IMR-90 (cell line): ENCODE measurements around the gene ARMH2. TPM values are rescaled to one million over a fixed set of nuclear protein-coding genes. Genes with fewer than 3 reads are reported as not detected.

Experiments used
- ATAC-seq: fragments of 200-7000 bp; cut with Tn5 transposase; 2 replicates; pipeline ENCODE4 v1.9.1; 2020; ENCODE audit warnings: low read depth, mild to moderate bottlenecking, moderate library complexity
- BruUV-seq: library from RNA; stranded (reverse); fragments of 400-500 nt; replicated peaks from 2 replicates; lab custom pipeline; 2021; lab: Mats Ljungman, UMichigan
- CTCF ChIA-PET: fragments of 300-600 bp; formaldehyde crosslinking; extraction: SDS; loops from one replicate; lab custom pipeline; 2021; ENCODE audit warnings: antibody characterized with exemption; lab: Yijun Ruan, JAX
- POLR2A ChIA-PET: fragments of 300-600 bp; sonication (Branson Sonifier 250); formaldehyde crosslinking; loops from one replicate; lab custom pipeline; 2022; ENCODE audit warnings: antibody characterized with exemption; ENCODE audit not compliant: unreplicated experiment; lab: Charles Lee
- DNase-seq: peaks from one replicate; pipeline ENCODE4 v3.0.0; 2013
- H2AFZ ChIP-seq: replicated peaks from 2 replicates; pipeline ENCODE3; 2013; ENCODE audit warnings: low read length, mild to moderate bottlenecking; ENCODE audit not compliant: poor library complexity
- H2AK5ac ChIP-seq: 2 replicates; pipeline ENCODE4 v1.6.1; 2013; ENCODE audit warnings: low read depth, low read length, inconsistent platforms
- H2AK9ac ChIP-seq: replicated peaks from 2 replicates; pipeline ENCODE3; 2013; ENCODE audit warnings: mild to moderate bottlenecking, low read depth, low read length, moderate library complexity; ENCODE audit not compliant: poor library complexity
- H2BK120ac ChIP-seq: 2 replicates; pipeline ENCODE4 v1.6.1; 2013; ENCODE audit warnings: low read depth, low read length, inconsistent platforms
- H2BK15ac ChIP-seq: 3 replicates; pipeline ENCODE4 v1.6.1; 2013; ENCODE audit warnings: low read depth, low read length, inconsistent platforms
- H2BK20ac ChIP-seq: 2 replicates; pipeline ENCODE4 v1.6.1; 2013; ENCODE audit warnings: low read depth, mild to moderate bottlenecking, inconsistent platforms, low read length, moderate library complexity
- H2BK5ac ChIP-seq: 2 replicates; pipeline ENCODE4 v1.6.1; 2013; ENCODE audit warnings: mild to moderate bottlenecking, low read depth, low read length, inconsistent platforms; ENCODE audit not compliant: poor library complexity, severe bottlenecking
- H3K14ac ChIP-seq: replicated peaks from 2 replicates; pipeline ENCODE4 v1.6.1; 2013; ENCODE audit warnings: low read depth, low read length, inconsistent platforms
- H3K18ac ChIP-seq: 2 replicates; pipeline ENCODE4 v1.6.1; 2013; ENCODE audit warnings: low read depth, low read length, control low read depth
- H3K23ac ChIP-seq: 2 replicates; pipeline ENCODE4 v1.6.1; 2013; ENCODE audit warnings: low read depth, low read length, inconsistent platforms
- H3K27ac ChIP-seq: 2 replicates; pipeline ENCODE4 v1.5.1; 2013; ENCODE audit warnings: mild to moderate bottlenecking, control low read depth, low read length; ENCODE audit not compliant: insufficient read depth
- H3K27me3 ChIP-seq: 2 replicates; pipeline ENCODE4 v1.6.1; 2013; ENCODE audit warnings: low read length; ENCODE audit not compliant: control insufficient read depth, insufficient read depth
- H3K36me3 ChIP-seq: 2 replicates; pipeline ENCODE4 v1.6.1; 2013; ENCODE audit warnings: low read length, mixed read lengths; ENCODE audit not compliant: control insufficient read depth, insufficient read depth
- H3K4ac ChIP-seq: 2 replicates; pipeline ENCODE4 v1.6.1; 2013; ENCODE audit warnings: low read depth, low read length, inconsistent platforms
- H3K4me1 ChIP-seq: 2 replicates; pipeline ENCODE4 v1.6.1; 2013; ENCODE audit warnings: low read length, mixed read lengths; ENCODE audit not compliant: control insufficient read depth, insufficient read depth
- H3K4me2 ChIP-seq: 2 replicates; pipeline ENCODE4 v1.6.1; 2013; ENCODE audit warnings: low read depth, mild to moderate bottlenecking, control low read depth, low read length, moderate library complexity
- H3K4me3 ChIP-seq: 2 replicates; pipeline ENCODE4 v1.5.1; 2013; ENCODE audit warnings: low read depth, mild to moderate bottlenecking, control low read depth, low read length, moderate library complexity; ENCODE audit not compliant: insufficient read depth
- H3K56ac ChIP-seq: 2 replicates; pipeline ENCODE4 v1.6.1; 2013; ENCODE audit warnings: low read length, inconsistent platforms; ENCODE audit not compliant: insufficient read depth; ENCODE audit errors: extremely low read depth
- H3K79me1 ChIP-seq, 2 experiments: 2 replicates each; pipeline ENCODE4 v1.6.1; 2013; ENCODE audit warnings: low read length in 2 of 2, inconsistent platforms in 1 of 2, low read depth in 1 of 2
- H3K9ac ChIP-seq: 2 replicates; pipeline ENCODE4 v1.6.1; 2013; ENCODE audit warnings: low read depth, low read length, control low read depth
- H3K9me1 ChIP-seq: 2 replicates; pipeline ENCODE4 v1.6.1; 2013; ENCODE audit warnings: low read length, inconsistent platforms; ENCODE audit not compliant: insufficient read depth
- H3K9me3 ChIP-seq: 2 replicates; pipeline ENCODE4 v1.6.1; 2013; ENCODE audit warnings: low read length; ENCODE audit not compliant: control insufficient read depth, insufficient read depth
- H4K20me1 ChIP-seq: 2 replicates; pipeline ENCODE4 v1.6.1; 2013; ENCODE audit warnings: low read length, inconsistent platforms; ENCODE audit not compliant: insufficient read depth
- H4K5ac ChIP-seq: 2 replicates; pipeline ENCODE4 v1.6.1; 2013; ENCODE audit warnings: mild to moderate bottlenecking, low read depth, low read length, control low read depth
- H4K8ac ChIP-seq, 2 experiments: 2 replicates each; pipeline ENCODE4 v1.6.1; 2013; ENCODE audit warnings: low read depth in 2 of 2, low read length in 2 of 2, control low read depth in 1 of 2, inconsistent platforms in 1 of 2
- H4K91ac ChIP-seq: 2 replicates; pipeline ENCODE4 v1.6.1; 2013; ENCODE audit warnings: low read depth, low read length, inconsistent platforms; ENCODE audit not compliant: insufficient read depth
- BHLHE40 ChIP-seq: fragments of 150-350 bp; IDR thresholded peaks from 2 replicates; pipeline ENCODE4 v1.6.1; 2016; ENCODE audit warnings: mild to moderate bottlenecking, low read depth, low read length
- CEBPB ChIP-seq: IDR thresholded peaks from 2 replicates; pipeline ENCODE4 v1.6.1; 2012; ENCODE audit warnings: low read depth, low read length, improper control_type of control experiment
- CHD1 ChIP-seq: IDR thresholded peaks from 2 replicates; pipeline ENCODE4 v1.6.1; 2012; ENCODE audit warnings: low read depth, low read length, improper control_type of control experiment
- CTCF ChIP-seq: conservative IDR thresholded peaks from 2 replicates; pipeline ENCODE4 v1.5.1; 2012; ENCODE audit warnings: mild to moderate bottlenecking, low read depth, low read length, improper control_type of control experiment
- ELK1 ChIP-seq: fragments of 150-350 bp; IDR thresholded peaks from 2 replicates; pipeline ENCODE4 v1.6.1; 2016; ENCODE audit warnings: low read depth, mild to moderate bottlenecking, low read length, moderate library complexity, borderline replicate concordance
- FOS ChIP-seq: fragments of 150-350 bp; IDR thresholded peaks from 2 replicates; pipeline ENCODE4 v1.6.1; 2016; ENCODE audit warnings: low read depth, low read length
- MAFK ChIP-seq: IDR thresholded peaks from 2 replicates; pipeline ENCODE4 v1.6.1; 2012; ENCODE audit warnings: low read depth, low read length, improper control_type of control experiment
- MAZ ChIP-seq: IDR thresholded peaks from 2 replicates; pipeline ENCODE4 v1.6.1; 2012; ENCODE audit warnings: low read depth, mild to moderate bottlenecking, low read length, improper control_type of control experiment, moderate library complexity, borderline replicate concordance
- MXI1 ChIP-seq: IDR thresholded peaks from 2 replicates; pipeline ENCODE4 v1.6.1; 2012; ENCODE audit warnings: low read depth, mild to moderate bottlenecking, low read length, moderate library complexity, borderline replicate concordance
- POLR2A ChIP-seq: IDR thresholded peaks from 2 replicates; pipeline ENCODE4 v1.6.1; 2012; ENCODE audit warnings: mild to moderate bottlenecking, low read depth, low read length
- RAD21 ChIP-seq: IDR thresholded peaks from 2 replicates; pipeline ENCODE4 v1.6.1; 2012; ENCODE audit warnings: low read length, improper control_type of control experiment
- RCOR1 ChIP-seq: IDR thresholded peaks from 2 replicates; pipeline ENCODE4 v1.6.1; 2012; ENCODE audit warnings: mild to moderate bottlenecking, low read length, improper control_type of control experiment; ENCODE audit not compliant: insufficient replicate concordance
- RFX5 ChIP-seq: IDR thresholded peaks from 2 replicates; pipeline ENCODE4 v1.8.0; 2012; ENCODE audit warnings: low read depth, mild to moderate bottlenecking, low read length, moderate library complexity
- SMC3 ChIP-seq: fragments of 150-350 bp; IDR thresholded peaks from 2 replicates; pipeline ENCODE4 v1.6.1; 2016; ENCODE audit warnings: low read depth, mild to moderate bottlenecking, antibody characterized with exemption, low read length, moderate library complexity
- USF2 ChIP-seq: fragments of 150-350 bp; IDR thresholded peaks from 2 replicates; pipeline ENCODE4 v1.6.1; 2017; ENCODE audit warnings: mild to moderate bottlenecking, antibody characterized with exemption, low read length, low read depth
- WGBS, 2 experiments: methylation state at CpG; one replicate each; pipeline versions ENCODE4 v1.1.5 to v1.1.7; 2013; ENCODE audit warnings: missing lambda C conversion rate in 2 of 2; ENCODE audit not compliant: insufficient read length in 1 of 2; ENCODE audit errors: extremely low coverage in 2 of 2; 5-methylcytosine and 5-hydroxymethylcytosine counted together
- dilution Hi-C: fragments of 300-500 bp; cut with HindIII; formaldehyde crosslinking; loops from one replicate; pipeline ENCODE4 v1.14.3; 2018; ENCODE audit warnings: low sequenced_read_pairs; ENCODE audit not compliant: unreplicated experiment
- in situ Hi-C: fragments of 300-500 bp; cut with MboI; formaldehyde crosslinking; loops from 3 replicates; pipeline ENCODE4 v1.14.3; 2019; ENCODE audit warnings: low sequenced_read_pairs, inconsistent platforms, mixed read lengths
- intact Hi-C: fragments of 100-400 bp; cut with micrococcal nuclease; formaldehyde crosslinking; loops from 2 replicates; pipeline ENCODE4 v1.10.0; 2022
- polyA plus RNA-seq, 3 experiments: library from polyadenylated mRNA; depleted of rRNA; stranded (reverse); fragments of >200 nt; gene quantifications; 2 replicates each; pipeline ENCODE4 v1.2.3, GENCODE V29; 2012; ENCODE audit warnings: low replicate concordance in 1 of 3
- total RNA-seq: library from RNA; depleted of rRNA; stranded (reverse); fragments of >200 nt; gene quantifications from 2 replicates; pipeline ENCODE4 v1.2.3, GENCODE V29; 2012

The ARMH2 gene
- total and polyA plus RNA-seq, 2 of the 4 experiments (the other 2 are of a cell fraction), result not detected

GRCh38 chr6:24827162-24827561 is 28.4 kb upstream of the ARMH2 start:
- no peak overlapping the region for H3K4me2 ChIP-seq
- H3K4me3 ChIP-seq, result no peak overlapping the region
- DNase-seq, result no peak
- H4K8ac ChIP-seq, result no peak overlapping the region; a peak in 1 of 4 replicates
- no peak overlapping the region for H3K4ac ChIP-seq
- no peaks in the 10 kb centered on the region for H4K20me1 ChIP-seq
- no peak overlapping the region for H2BK20ac ChIP-seq
- intact Hi-C loops (no loop called here), in situ Hi-C loops (no loop called here), dilution Hi-C loops (loop anchor here (25.0 kb wide), 1 partner anchor 260 kb away; no protein-coding TSS in a partner anchor)
- ChIA-PET CTCF (no interaction called here), POLR2A (no interaction called here)
- ATAC-seq, result peak; percentile 50
- H2AK5ac ChIP-seq, result no peak overlapping the region
- no peak overlapping the region for H3K18ac ChIP-seq
- no peak overlapping the region for H3K56ac ChIP-seq
- WGBS, 2 experiments, result no CpG with 5 or more reads among the region's 3 CpGs
- H3K27ac ChIP-seq, result no peak overlapping the region
- H3K27me3 ChIP-seq, result no peaks in the 10 kb centered on the region
- no peak overlapping the region for H4K5ac ChIP-seq
- H3K9me1 ChIP-seq, result 0 out of 2 replicates have a peak, but pooled peaks cover 5% of the 10 kb centered on the region
- no peaks in the 10 kb centered on the region for H3K79me1 ChIP-seq
- H2BK5ac ChIP-seq, result no peak overlapping the region
- no TSS peak for BruUV-seq
- peaks cover 12% of the 10 kb centered on the region for H3K4me1 ChIP-seq
- H2AFZ ChIP-seq, result no peak overlapping the region
- H3K9me3 ChIP-seq, result no peaks in the 10 kb centered on the region
- peaks cover 12% of the 10 kb centered on the region for H3K36me3 ChIP-seq
- no peak overlapping the region for H3K23ac ChIP-seq
- no peak overlapping the region for H2AK9ac ChIP-seq
- H2BK15ac ChIP-seq, result no peak overlapping the region
- no peak overlapping the region for H3K9ac ChIP-seq
- no peak for TF ChIP-seq CTCF
- no peak for TF ChIP-seq POLR2A
- TF ChIP-seq ELK1, result no peak
- TF ChIP-seq MAZ, result no peak
- no peak for TF ChIP-seq FOS
- TF ChIP-seq RFX5, result no peak
- TF ChIP-seq BHLHE40, result no peak
- no peak for TF ChIP-seq CHD1
- no peak for TF ChIP-seq MXI1
- TF ChIP-seq CEBPB, result no peak
- TF ChIP-seq USF2, result no peak
- no peak for TF ChIP-seq RCOR1
- TF ChIP-seq MAFK, result no peak
- no peak for TF ChIP-seq RAD21
- no peak for TF ChIP-seq SMC3
- H4K91ac ChIP-seq, result no peak overlapping the region
- H2BK120ac ChIP-seq, result no peak overlapping the region
- H3K14ac ChIP-seq, result no peak overlapping the region
